H1 (cell line): ENCODE data around the gene ZBTB47. TPM values are rescaled to one million over a fixed set of nuclear protein-coding genes. Genes with fewer than 3 reads are reported as not detected.

Experiments
- CBX5 ChIP-seq: fragments of 300-800, 300-1000 bp; sonication (generic); IDR thresholded peaks from 2 replicates; pipeline ENCODE4 v1.7.1; 2016; ENCODE audit warnings: antibody characterized with exemption, low read length, low read depth
- CREB1 ChIP-seq: IDR thresholded peaks from 2 replicates; pipeline ENCODE4 v1.6.1; 2012; ENCODE audit warnings: inconsistent platforms
- HDAC6 ChIP-seq: IDR thresholded peaks from one replicate; pipeline ENCODE4 v1.7.1; 2012; ENCODE audit warnings: low read depth, mild to moderate bottlenecking, inconsistent platforms, low read length, moderate library complexity
- polyA plus RNA-seq, 7 experiments: library from polyadenylated mRNA; depleted of rRNA in 3 of 7; stranded (reverse) in 5 of 7; unstranded in 2 of 7; fragments of >200 nt in 5 of 7; fragments of 200-250 nt in 2 of 7; gene quantifications; 1 replicate in 5 of 7; 2 replicates in 1 of 7; 4 replicates in 1 of 7; pipeline versions ENCODE4 v1.2.1 to v1.2.3, GENCODE V29; 2011 to 2013; ENCODE audit warnings: missing spikeins in 2 of 7, mixed read lengths in 2 of 7
- total RNA-seq: library from RNA; stranded (reverse); fragmentation: NEBNext Ultra II Directional; extraction: Animal tissue kit (Norgen Biotek cat#: 25700); gene quantifications from 2 replicates; pipeline ENCODE4 v1.2.1, GENCODE V29; 2021

ZBTB47 gene
- total and polyA plus RNA-seq, 2 of the 8 experiments (the other 6 are each of a cell fraction or from before 2014, with no cell fraction given), result 2.8 to 4.1 TPM

GRCh38 chr3:42702066-42702951, 48.8 kb downstream of the ZBTB47 start, which contains the start of gene HHATL (continued):
- TF ChIP-seq HDAC6, result no peak
- no peak for TF ChIP-seq CREB1
- no peak for TF ChIP-seq CBX5
